ENCODE data around the gene GRB2.

DNA sequence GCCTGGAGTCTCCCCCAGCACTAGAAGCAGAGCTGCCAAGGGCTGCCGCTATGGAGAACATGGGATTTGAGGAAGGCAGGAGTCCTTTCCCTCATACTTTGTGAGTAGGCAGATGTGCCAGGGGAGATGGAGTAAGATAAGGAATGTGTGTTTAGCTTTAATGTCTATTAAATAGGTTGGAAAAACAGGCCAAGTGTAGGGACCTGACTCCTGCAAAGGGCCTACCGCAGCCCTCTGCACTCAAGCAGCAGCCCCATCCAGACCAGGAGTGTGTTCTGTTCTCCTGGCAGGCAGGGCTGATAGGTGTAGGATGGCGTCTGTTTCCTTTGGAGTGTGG is 132.7 kb downstream of the GRB2 start:
- TF ChIP-seq ARNT (IDR thresholded peaks at IDR 0.05) (no peak), LEF1 (IDR thresholded peaks at IDR 0.05; ENCODE audit: borderline replicate concordance) (no peak), FOXM1 (IDR thresholded peaks at IDR 0.05; ENCODE audit: borderline replicate concordance) (no peak), HDGF (IDR thresholded peaks at IDR 0.05; ENCODE audit: borderline replicate concordance) (no peak), TARDBP (IDR thresholded peaks at IDR 0.05) (no peak), SP1 (IDR thresholded peaks at IDR 0.05) (no peak)
